ENCODE data around the gene GNB1.

DNA sequence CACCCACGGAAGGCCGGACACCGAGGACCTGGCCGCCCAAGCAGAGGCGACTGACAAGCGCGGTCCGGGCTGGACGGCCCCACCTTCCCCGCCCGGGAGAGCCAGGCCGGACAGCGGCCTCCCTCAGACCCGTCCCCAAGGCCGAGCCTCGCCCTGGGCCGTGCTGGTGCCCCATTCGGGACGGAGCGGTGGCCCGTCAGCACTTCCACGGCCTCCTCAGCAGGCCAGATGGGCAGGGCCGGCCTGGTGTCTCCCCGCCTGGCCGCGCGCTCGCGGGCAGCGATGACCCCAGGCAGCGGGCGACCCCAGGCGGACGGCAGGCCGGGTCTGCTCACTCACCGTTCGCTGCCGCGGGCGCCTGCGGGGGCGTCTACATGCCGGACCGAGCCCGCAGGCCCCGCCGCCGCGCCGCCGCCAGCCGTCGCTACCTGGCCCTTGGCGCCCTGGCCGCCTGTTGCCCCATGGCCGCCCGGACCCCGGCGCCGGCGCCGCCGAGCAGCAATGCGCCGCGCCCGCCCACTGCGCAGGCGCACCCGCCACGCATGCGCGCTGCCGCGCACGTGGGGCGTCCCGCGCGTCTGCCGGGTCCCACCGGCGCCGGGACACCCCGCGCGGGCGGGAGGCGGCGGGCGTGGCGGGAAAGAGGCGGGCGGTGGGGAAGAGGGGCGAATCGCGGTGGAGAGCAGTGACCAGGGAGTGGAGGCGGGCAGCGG is 112.8 kb downstream of the GNB1 start, which contains the start of gene NADK:
- TF ChIP-seq BACH2 (CRISPR knock-in tag; IDR thresholded peaks at IDR 0.05; ENCODE audit: borderline replicate concordance) = no peak
- TF ChIP-seq GLIS3 (CRISPR knock-in tag; IDR thresholded peaks at IDR 0.05) = no peak
- no peak for TF ChIP-seq SNAI2 (CRISPR knock-in tag; IDR thresholded peaks at IDR 0.05)
- no peak for TF ChIP-seq ZNF70 (CRISPR knock-in tag; IDR thresholded peaks at IDR 0.05)
- TF ChIP-seq, protein P1, sequence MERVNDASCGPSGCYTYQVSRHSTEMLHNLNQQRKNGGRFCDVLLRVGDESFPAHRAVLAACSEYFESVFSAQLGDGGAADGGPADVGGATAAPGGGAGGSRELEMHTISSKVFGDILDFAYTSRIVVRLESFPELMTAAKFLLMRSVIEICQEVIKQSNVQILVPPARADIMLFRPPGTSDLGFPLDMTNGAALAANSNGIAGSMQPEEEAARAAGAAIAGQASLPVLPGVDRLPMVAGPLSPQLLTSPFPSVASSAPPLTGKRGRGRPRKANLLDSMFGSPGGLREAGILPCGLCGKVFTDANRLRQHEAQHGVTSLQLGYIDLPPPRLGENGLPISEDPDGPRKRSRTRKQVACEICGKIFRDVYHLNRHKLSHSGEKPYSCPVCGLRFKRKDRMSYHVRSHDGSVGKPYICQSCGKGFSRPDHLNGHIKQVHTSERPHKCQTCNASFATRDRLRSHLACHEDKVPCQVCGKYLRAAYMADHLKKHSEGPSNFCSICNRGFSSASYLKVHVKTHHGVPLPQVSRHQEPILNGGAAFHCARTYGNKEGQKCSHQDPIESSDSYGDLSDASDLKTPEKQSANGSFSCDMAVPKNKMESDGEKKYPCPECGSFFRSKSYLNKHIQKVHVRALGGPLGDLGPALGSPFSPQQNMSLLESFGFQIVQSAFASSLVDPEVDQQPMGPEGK (CRISPR knock-in tag; IDR thresholded peaks at IDR 0.05; ENCODE audit: borderline replicate concordance) = no peak
- no peak for TF ChIP-seq ZNF8 (CRISPR knock-in tag; IDR thresholded peaks at IDR 0.05)
- no peak for TF ChIP-seq ARNTL (CRISPR knock-in tag; IDR thresholded peaks at IDR 0.05; ENCODE audit: borderline replicate concordance, low read depth)
- no peak for TF ChIP-seq ZNF565 (CRISPR knock-in tag; conservative IDR thresholded peaks at IDR 0.05; ENCODE audit: low read depth)

All from SK-N-SH treated with all-trans-retinoic acid at 6 μM for 48 hours (cell line).